HS-5 (cell line): ENCODE data around the gene JAZF1.
A peak's percentile ranks its signal among the peaks of the same experiment; 100 is the strongest.

ENCODE experiments used
- DNase-seq: peaks from one replicate; pipeline ENCODE4 v3.0.0-alpha.2; 2012; ENCODE audit warnings: low read depth

The JAZF1 gene

GRCh38 chr7:28106321-28106829 is 74.2 kb downstream of the JAZF1 start:
- DNase-seq, result no peak

GRCh38 chr7:28105234-28105633 is 75.4 kb downstream of the JAZF1 start:
- no peak for DNase-seq

GRCh38 chr7:28104811-28105210 is 75.8 kb downstream of the JAZF1 start:
- no peak for DNase-seq

GRCh38 chr7:28104041-28104541 is 76.5 kb downstream of the JAZF1 start:
- no peak for DNase-seq

GRCh38 chr7:28102797-28103196 is 77.8 kb downstream of the JAZF1 start:
- DNase-seq, result no peak

- DNase-seq, result peak; percentile 56
Observed at GRCh38 chr7:28096713-28097112, 83.9 kb downstream of the JAZF1 start.

- DNase-seq, result no peak
Observed at GRCh38 chr7:28095231-28095630, 85.4 kb downstream of the JAZF1 start.

- no peak for DNase-seq
Observed at GRCh38 chr7:28093623-28094232, 86.9 kb downstream of the JAZF1 start.

GRCh38 chr7:28091190-28091589 is 89.4 kb downstream of the JAZF1 start:
- no peak for DNase-seq

- DNase-seq, result no peak
Observed at GRCh38 chr7:28088901-28089714, 91.5 kb downstream of the JAZF1 start.

GRCh38 chr7:28088032-28088431 is 92.6 kb downstream of the JAZF1 start:
- no peak for DNase-seq

GRCh38 chr7:28086198-28086597 is 94.4 kb downstream of the JAZF1 start:
- DNase-seq, result no peak

- DNase-seq, result no peak
Observed at GRCh38 chr7:28083998-28084985, 96.3 kb downstream of the JAZF1 start.

- DNase-seq, result no peak
Observed at GRCh38 chr7:28083164-28083997, 97.2 kb downstream of the JAZF1 start.

- DNase-seq, result no peak
Observed at GRCh38 chr7:28082071-28082470, 98.5 kb downstream of the JAZF1 start.

- no peak for DNase-seq
Observed at GRCh38 chr7:28081016-28081415, 99.6 kb downstream of the JAZF1 start.

GRCh38 chr7:28078036-28078901 is 102.3 kb downstream of the JAZF1 start:
- no peak for DNase-seq

GRCh38 chr7:28077616-28078015 is 103.0 kb downstream of the JAZF1 start:
- no peak for DNase-seq

- no peak for DNase-seq
Observed at GRCh38 chr7:28076423-28077200, 104.0 kb downstream of the JAZF1 start.
